Mesendoderm (in vitro differentiated cells): ENCODE measurements around the gene SLC29A4.

Experiments
- DNase-seq: peaks from one replicate; pipeline ENCODE4 v3.0.0; 2013
- H2AK5ac ChIP-seq: 2 replicates; pipeline ENCODE4 v1.6.1; 2013; ENCODE audit warnings: low read length, inconsistent platforms
- H2BK120ac ChIP-seq: 2 replicates; pipeline ENCODE4 v1.6.1; 2013; ENCODE audit warnings: low read depth, mild to moderate bottlenecking, low read length, moderate library complexity, mixed read lengths
- H2BK15ac ChIP-seq: replicated peaks from 2 replicates; pipeline ENCODE4 v1.6.1; 2013; ENCODE audit warnings: low read depth, mild to moderate bottlenecking, moderate library complexity
- H2BK5ac ChIP-seq: 2 replicates; pipeline ENCODE4 v1.6.1; 2013; ENCODE audit warnings: low read length, inconsistent platforms
- H3K18ac ChIP-seq: 2 replicates; pipeline ENCODE4 v1.6.1; 2013; ENCODE audit warnings: mild to moderate bottlenecking, low read length, mixed read lengths
- H3K23ac ChIP-seq: one replicate; pipeline ENCODE4 v1.6.1; 2013; ENCODE audit warnings: low read length
- H3K27ac ChIP-seq: 2 replicates; pipeline ENCODE4 v1.5.1; 2013; ENCODE audit warnings: low read depth, mild to moderate bottlenecking, inconsistent platforms, low read length, moderate library complexity
- H3K27me3 ChIP-seq: 2 replicates; pipeline ENCODE4 v1.6.1; 2013; ENCODE audit warnings: low read length, control low read depth, mild to moderate bottlenecking, inconsistent platforms; ENCODE audit not compliant: insufficient read depth, poor library complexity
- H3K36me3 ChIP-seq: 2 replicates; pipeline ENCODE4 v1.6.1; 2013; ENCODE audit warnings: low read length, inconsistent platforms; ENCODE audit not compliant: control insufficient read depth, insufficient read depth
- H3K4ac ChIP-seq: one replicate; pipeline ENCODE4 v1.6.1; 2013; ENCODE audit warnings: low read depth, mild to moderate bottlenecking, low read length, moderate library complexity
- H3K4me1 ChIP-seq: 2 replicates; pipeline ENCODE4 v1.6.1; 2013; ENCODE audit warnings: low read depth, low read length, inconsistent platforms; ENCODE audit not compliant: control insufficient read depth
- H3K4me2 ChIP-seq: 2 replicates; pipeline ENCODE4 v1.6.1; 2013; ENCODE audit warnings: low read length
- H3K4me3 ChIP-seq: 2 replicates; pipeline ENCODE4 v1.5.1; 2013; ENCODE audit warnings: mild to moderate bottlenecking, low read length
- H3K56ac ChIP-seq: one replicate; pipeline ENCODE4 v1.6.1; 2013; ENCODE audit warnings: low read length
- H3K79me1 ChIP-seq: 2 replicates; pipeline ENCODE4 v1.6.1; 2013; ENCODE audit warnings: low read length, inconsistent platforms
- H3K79me2 ChIP-seq: 2 replicates; pipeline ENCODE4 v1.6.1; 2013; ENCODE audit warnings: mild to moderate bottlenecking, low read length; ENCODE audit not compliant: control insufficient read depth, insufficient read depth
- H3K9ac ChIP-seq: 2 replicates; pipeline ENCODE4 v1.6.1; 2013; ENCODE audit warnings: low read length, inconsistent platforms
- H4K5ac ChIP-seq: one replicate; pipeline ENCODE4 v1.6.1; 2013; ENCODE audit warnings: low read length
- H4K8ac ChIP-seq: one replicate; pipeline ENCODE4 v1.6.1; 2013; ENCODE audit warnings: low read depth, mild to moderate bottlenecking, control low read depth, low read length, moderate library complexity
- WGBS: extraction: QIAGEN DNeasy Blood & Tissue Kit; methylation state at CpG from one replicate; pipeline ENCODE4 v1.1.7; 2013; ENCODE audit warnings: low lambda C conversion rate, missing lambda C conversion rate; ENCODE audit not compliant: insufficient coverage; ENCODE audit errors: extremely low coverage; 5-methylcytosine and 5-hydroxymethylcytosine counted together

Gene SLC29A4

DNA sequence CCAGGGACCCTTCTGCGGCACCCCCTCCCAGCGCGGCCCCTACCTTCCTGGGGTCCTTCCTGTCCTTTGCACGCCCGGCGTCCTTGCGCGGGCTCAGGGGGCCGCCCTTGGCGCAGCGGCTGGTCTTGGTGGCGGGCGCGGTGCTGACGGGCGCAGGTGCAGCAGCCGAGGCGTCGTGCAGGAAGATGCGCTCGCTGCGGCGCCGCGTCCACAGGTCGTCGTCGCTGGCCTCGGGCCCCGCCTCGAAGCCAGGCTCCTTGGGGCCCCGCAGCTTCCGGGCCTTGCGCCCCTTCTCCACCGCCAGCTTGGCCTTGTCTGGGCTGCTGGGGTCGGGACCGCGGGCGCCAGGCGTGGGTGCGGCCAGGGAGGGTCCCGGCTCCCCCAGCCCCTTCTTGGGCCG, 49.8 kb downstream of the SLC29A4 start:
- no peak overlapping the region for H3K23ac ChIP-seq
- no peak overlapping the region for H4K8ac ChIP-seq
- no peak overlapping the region for H3K4ac ChIP-seq
- no peak overlapping the region for H4K5ac ChIP-seq
- H3K4me3 ChIP-seq, result no peak overlapping the region
- H2AK5ac ChIP-seq, result no peak overlapping the region
- no peaks in the 10 kb centered on the region for H3K79me1 ChIP-seq
- H3K9ac ChIP-seq, result no peak overlapping the region
- H3K4me1 ChIP-seq, result no peaks in the 10 kb centered on the region
- no CpG with 5 or more reads among the region's 43 CpGs for WGBS
- no peak overlapping the region for H3K4me2 ChIP-seq
- H2BK120ac ChIP-seq, result no peak overlapping the region
- no peaks in the 10 kb centered on the region for H3K79me2 ChIP-seq
- H2BK5ac ChIP-seq, result no peak overlapping the region
- H3K36me3 ChIP-seq, result no peaks in the 10 kb centered on the region
- H3K27ac ChIP-seq, result no peak overlapping the region
- no peak overlapping the region for H3K18ac ChIP-seq
- no peak overlapping the region for H2BK15ac ChIP-seq
- no peak for DNase-seq
- H3K56ac ChIP-seq, result no peak overlapping the region
- no peaks in the 10 kb centered on the region for H3K27me3 ChIP-seq

- no peak overlapping the region for H3K4me3 ChIP-seq
- no peak overlapping the region for H2AK5ac ChIP-seq
- H2BK120ac ChIP-seq, result no peak overlapping the region
- H3K79me2 ChIP-seq, result no peaks in the 10 kb centered on the region
- no peaks in the 10 kb centered on the region for H3K79me1 ChIP-seq
- no peak overlapping the region for H4K8ac ChIP-seq
- no peak overlapping the region for H3K27ac ChIP-seq
- no peak overlapping the region for H3K18ac ChIP-seq
- H3K4me1 ChIP-seq, result no peaks in the 10 kb centered on the region
- no peak overlapping the region for H3K23ac ChIP-seq
- no peak overlapping the region for H3K4me2 ChIP-seq
- H3K36me3 ChIP-seq, result no peaks in the 10 kb centered on the region
- H3K9ac ChIP-seq, result no peak overlapping the region
- H4K5ac ChIP-seq, result no peak overlapping the region
- no peak overlapping the region for H2BK5ac ChIP-seq
- H2BK15ac ChIP-seq, result no peak overlapping the region
- H3K4ac ChIP-seq, result no peak overlapping the region
- no CpG with 5 or more reads among the region's 32 CpGs for WGBS
- no peak overlapping the region for H3K56ac ChIP-seq
- DNase-seq, result no peak
- H3K27me3 ChIP-seq, result no peaks in the 10 kb centered on the region
Measured at GRCh38 chr7:5333121-5334045, 50.6 kb downstream of the SLC29A4 start.

DNA sequence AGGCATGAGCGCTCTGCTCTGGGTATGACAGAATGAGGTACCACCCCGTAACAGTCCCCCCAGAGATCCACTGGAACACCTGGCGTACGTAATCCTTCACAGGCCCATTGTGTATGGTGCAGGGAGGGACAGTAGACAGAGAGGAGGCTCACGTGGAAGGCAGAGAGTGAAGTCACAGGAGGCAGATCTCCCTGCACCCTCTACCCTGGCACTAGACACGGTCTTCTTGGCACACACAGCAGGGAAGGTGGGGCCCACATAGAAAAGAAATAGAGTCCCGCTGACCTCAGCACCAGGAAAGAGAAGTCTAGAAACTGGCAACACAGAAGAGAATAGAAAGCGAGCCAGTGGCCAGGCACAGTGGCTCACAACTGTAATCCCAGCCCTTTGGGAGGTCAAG, 51.9 kb downstream of the SLC29A4 start:
- H3K27ac ChIP-seq, result no peak overlapping the region
- no peak overlapping the region for H2BK15ac ChIP-seq
- H4K5ac ChIP-seq, result no peak overlapping the region
- no peak overlapping the region for H3K4me3 ChIP-seq
- no peak overlapping the region for H2BK120ac ChIP-seq
- DNase-seq, result no peak
- no peak overlapping the region for H3K9ac ChIP-seq
- no CpG with 5 or more reads among the region's 8 CpGs for WGBS
- no peak overlapping the region for H2BK5ac ChIP-seq
- H3K4me2 ChIP-seq, result no peak overlapping the region
- no peaks in the 10 kb centered on the region for H3K36me3 ChIP-seq
- H3K79me2 ChIP-seq, result no peaks in the 10 kb centered on the region
- H3K23ac ChIP-seq, result no peak overlapping the region
- no peaks in the 10 kb centered on the region for H3K27me3 ChIP-seq
- H3K56ac ChIP-seq, result no peak overlapping the region
- H3K79me1 ChIP-seq, result no peaks in the 10 kb centered on the region
- H3K4me1 ChIP-seq, result no peaks in the 10 kb centered on the region
- no peak overlapping the region for H3K18ac ChIP-seq
- no peak overlapping the region for H3K4ac ChIP-seq
- H2AK5ac ChIP-seq, result no peak overlapping the region
- H4K8ac ChIP-seq, result no peak overlapping the region

- Histone ChIP-seq H3K4me2 (no peak overlapping the region), H4K8ac (no peak overlapping the region), H3K27ac (no peak overlapping the region), H2BK5ac (no peak overlapping the region), H2BK15ac (no peak overlapping the region), H3K79me2 (no peaks in the 10 kb centered on the region), H3K18ac (no peak overlapping the region), H2BK120ac (no peak overlapping the region), H3K4me3 (no peak overlapping the region), H3K4me1 (no peaks in the 10 kb centered on the region), H3K36me3 (no peaks in the 10 kb centered on the region), H2AK5ac (no peak overlapping the region), H3K56ac (no peak overlapping the region), H4K5ac (no peak overlapping the region), H3K79me1 (no peaks in the 10 kb centered on the region), H3K23ac (no peak overlapping the region), H3K4ac (no peak overlapping the region), H3K9ac (no peak overlapping the region), H3K27me3 (no peaks in the 10 kb centered on the region)
- WGBS, result no CpG with 5 or more reads among the region's 11 CpGs
- DNase-seq, result no peak
Measured at GRCh38 chr7:5337047-5337446, 54.3 kb downstream of the SLC29A4 start.

GRCh38 chr7:5339955-5340354, 57.2 kb downstream of the SLC29A4 start:
- H3K36me3 ChIP-seq, result peaks cover 2% of the 10 kb centered on the region
- H3K18ac ChIP-seq, result no peak overlapping the region

GRCh38 chr7:5342631-5343030, 59.9 kb downstream of the SLC29A4 start:
- H2BK120ac ChIP-seq, result no peak overlapping the region
- H2BK5ac ChIP-seq, result no peak overlapping the region
- H3K9ac ChIP-seq, result no peak overlapping the region
- H3K4ac ChIP-seq, result no peak overlapping the region
- H3K18ac ChIP-seq, result no peak overlapping the region
- no peak overlapping the region for H3K27ac ChIP-seq
- H4K5ac ChIP-seq, result no peak overlapping the region
- H3K4me1 ChIP-seq, result no peaks in the 10 kb centered on the region
- H2AK5ac ChIP-seq, result no peak overlapping the region
- H3K36me3 ChIP-seq, result peaks cover 2% of the 10 kb centered on the region
- no peak overlapping the region for H3K4me2 ChIP-seq
- H3K27me3 ChIP-seq, result no peaks in the 10 kb centered on the region
- H3K79me1 ChIP-seq, result no peaks in the 10 kb centered on the region
- H2BK15ac ChIP-seq, result no peak overlapping the region
- H3K79me2 ChIP-seq, result no peaks in the 10 kb centered on the region
- H3K56ac ChIP-seq, result no peak overlapping the region
- H3K4me3 ChIP-seq, result no peak overlapping the region
- H3K23ac ChIP-seq, result no peak overlapping the region
- WGBS, result no CpG with 5 or more reads among the region's 6 CpGs
- no peak for DNase-seq
- no peak overlapping the region for H4K8ac ChIP-seq

More at GRCh38 chr7:5339955-5340354, 57.2 kb downstream of the SLC29A4 start:
- H2BK15ac ChIP-seq, result no peak overlapping the region
- H3K4me2 ChIP-seq, result no peak overlapping the region
- H2BK120ac ChIP-seq, result no peak overlapping the region
- H3K4ac ChIP-seq, result no peak overlapping the region
- no peak overlapping the region for H2BK5ac ChIP-seq
- no peak overlapping the region for H4K5ac ChIP-seq
- H3K9ac ChIP-seq, result no peak overlapping the region
- no peaks in the 10 kb centered on the region for H3K79me1 ChIP-seq
- H3K4me3 ChIP-seq, result no peak overlapping the region
- no peak overlapping the region for H3K23ac ChIP-seq
- no peaks in the 10 kb centered on the region for H3K27me3 ChIP-seq
- H4K8ac ChIP-seq, result no peak overlapping the region
- no peak overlapping the region for H3K56ac ChIP-seq
- no peak for DNase-seq
- no peak overlapping the region for H2AK5ac ChIP-seq
- WGBS, result no CpG with 5 or more reads among the region's 2 CpGs
- no peak overlapping the region for H3K27ac ChIP-seq
- no peaks in the 10 kb centered on the region for H3K79me2 ChIP-seq
- H3K4me1 ChIP-seq, result no peaks in the 10 kb centered on the region
